Right cardiac atrium (tissue), 5 donors: ENCODE measurements around the gene SEH1L. TPM values are rescaled to one million over a fixed set of nuclear protein-coding genes. Genes with fewer than 3 reads are reported as not detected.

ENCODE experiments used
- ATAC-seq, 2 donors: fragments of 200-7000 bp; cut with Tn5 transposase; one replicate each; pipeline versions ENCODE4 v1.8.0 to v1.9.1; 2020; ENCODE audit warnings: moderate library complexity in 2 of 2, mild to moderate bottlenecking in 1 of 2
- DNase-seq, 3 donors: peaks; one replicate each; pipeline ENCODE4 v3.0.0-alpha.2; 2020
- H3K27ac ChIP-seq: one replicate; pipeline ENCODE4 v1.5.1; 2013; ENCODE audit warnings: mild to moderate bottlenecking, low read length, control low read depth, moderate library complexity
- H3K27me3 ChIP-seq: one replicate; pipeline ENCODE4 v1.6.1; 2013; ENCODE audit not compliant: control insufficient read depth, insufficient read depth
- H3K4me1 ChIP-seq: one replicate; pipeline ENCODE4 v1.6.1; 2013; ENCODE audit warnings: low read length; ENCODE audit not compliant: control insufficient read depth, insufficient read depth
- H3K4me3 ChIP-seq: one replicate; pipeline ENCODE4 v1.5.1; 2013; ENCODE audit warnings: low read length, control low read depth
- H3K9me3 ChIP-seq: one replicate; pipeline ENCODE4 v1.6.1; 2013; ENCODE audit warnings: low read length; ENCODE audit not compliant: control insufficient read depth
- WGBS: extraction: QIAGEN DNeasy Blood & Tissue Kit; methylation state at CpG from one replicate; pipeline ENCODE4 v1.1.7; 2013; 5-methylcytosine and 5-hydroxymethylcytosine counted together
- intact Hi-C, 4 donors: fragments of 100-400 bp; cut with DNase I; formaldehyde crosslinking; loops; one replicate each; pipeline versions ENCODE4 v1.11.0 to v1.14.0; 2022 to 2023
- polyA plus RNA-seq: library from polyadenylated mRNA; stranded (reverse); fragments of 200-250 nt; gene quantifications from one replicate; pipeline ENCODE4 v1.2.3, GENCODE V29; 2013
- total RNA-seq, 4 donors: library from RNA; stranded (reverse); fragmentation: NEBNext Ultra II Directional; extraction: Animal tissue kit (Norgen Biotek cat#: 25700); gene quantifications; one replicate each; pipeline ENCODE4 v1.2.1, GENCODE V29; 2021
- donor health status: healthy with polysubstance abuse.
- donor health status: DM: no; HTN: yes; CAD: no.
- donor health status: DM: no; HTN: no; CAD: no.
- donor health status: DM: no; HTN: yes; CAD: no; lungs with severe emphysema.
- donor health status: DM: yes; HTN: yes; CAD: no.

SEH1L gene
- total and polyA plus RNA-seq, 5 donors: 11.6 to 25.0 (median 17.1) TPM

DNA sequence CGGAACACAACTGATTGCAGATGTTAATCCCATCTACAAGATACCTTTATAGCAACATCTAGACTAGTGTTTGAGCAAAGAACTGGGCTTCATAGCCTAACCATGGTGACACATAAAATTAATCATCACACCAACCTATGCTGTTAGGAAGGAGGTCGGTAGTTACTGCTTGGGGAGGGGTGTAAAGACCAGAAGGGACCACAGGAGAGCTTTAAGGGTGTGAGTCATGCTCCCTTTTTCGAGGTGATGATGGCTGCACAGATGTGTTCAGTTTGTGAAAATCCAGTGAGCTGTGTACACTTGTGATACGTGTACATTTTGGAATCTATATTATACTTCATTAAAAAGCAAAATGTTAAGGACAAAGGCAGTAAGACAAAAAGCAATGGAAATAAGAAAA is 4.6 kb upstream of the SEH1L start:
- ATAC-seq (no peak), DNase-seq (no peak)
- H3K27ac ChIP-seq: no peak overlapping the region
- H3K4me3 ChIP-seq: no peak overlapping the region
- intact Hi-C loops: no loop called here
- no peaks in the 10 kb centered on the region for H3K27me3 ChIP-seq
- no peaks in the 10 kb centered on the region for H3K4me1 ChIP-seq
- H3K9me3 ChIP-seq: no peaks in the 10 kb centered on the region
- WGBS: 79% methylated on average over 4 of the region's 4 CpGs

DNA sequence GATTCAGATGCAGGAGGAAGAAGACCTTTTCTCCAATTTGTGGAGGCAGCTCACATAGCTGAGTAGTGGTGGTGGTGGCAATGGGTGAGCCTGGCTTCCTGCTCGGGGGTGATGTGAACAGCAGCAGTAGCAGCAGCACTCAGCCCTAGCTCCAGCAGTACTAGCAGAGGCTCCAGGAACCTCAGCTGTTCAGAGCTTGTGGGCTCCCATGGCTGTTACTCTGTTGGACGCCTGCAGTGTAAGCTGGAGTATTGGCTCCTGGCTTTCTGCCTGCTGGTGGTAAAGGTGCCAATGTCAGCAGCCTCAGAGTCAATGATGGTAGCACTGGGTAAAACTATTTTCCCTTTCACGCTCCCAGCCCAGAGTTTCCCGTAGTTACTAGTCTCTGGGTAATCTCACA is 3.1 kb upstream of the SEH1L start:
- DNase-seq (peak; percentile 47 to 79 (median 75)), ATAC-seq (no peak)
- WGBS: 37% methylated on average over 4 of the region's 4 CpGs
- intact Hi-C loops: no loop called here
- no peaks in the 10 kb centered on the region for H3K27me3 ChIP-seq
- H3K4me3 ChIP-seq: no peak overlapping the region
- no peaks in the 10 kb centered on the region for H3K9me3 ChIP-seq
- no peaks in the 10 kb centered on the region for H3K4me1 ChIP-seq
- no peak overlapping the region for H3K27ac ChIP-seq

DNA sequence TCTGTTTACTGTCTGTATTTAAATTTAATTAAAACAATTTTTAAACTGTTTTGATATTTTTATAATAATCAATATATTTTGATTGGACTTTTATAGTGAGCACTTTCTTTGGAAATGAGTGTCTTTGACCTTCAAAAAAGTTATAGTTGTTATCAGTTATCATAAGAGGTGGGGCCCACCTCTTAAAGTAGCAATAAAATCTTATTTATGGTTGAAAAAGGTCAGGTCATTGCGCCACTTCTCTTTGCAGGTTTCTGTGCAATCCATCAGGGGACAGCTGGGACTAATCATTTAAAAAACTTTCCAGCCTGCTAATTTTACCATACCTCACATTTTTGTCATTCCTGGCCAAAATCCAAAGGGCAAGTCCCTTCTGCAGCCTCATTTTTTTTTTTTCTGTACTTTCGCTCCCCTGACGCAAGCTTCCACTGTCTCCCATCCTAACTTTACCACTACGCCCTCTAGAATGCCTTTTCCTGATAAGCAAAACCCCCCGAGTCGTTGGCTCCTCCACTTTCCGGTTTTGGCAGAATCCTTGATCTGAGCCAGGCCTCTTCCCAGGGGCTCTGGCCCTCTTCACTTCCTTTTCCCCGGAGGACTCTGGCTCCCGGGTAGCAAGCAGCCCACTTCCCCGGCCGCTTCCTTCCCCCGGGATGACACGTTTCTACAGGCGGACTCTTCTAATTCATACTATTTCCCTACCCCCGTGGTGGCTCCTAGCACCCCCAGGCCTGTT is 1.1 kb upstream of the SEH1L start:
- H3K27me3 ChIP-seq: no peaks in the 10 kb centered on the region
- intact Hi-C loops: no loop called here
- H3K4me1 ChIP-seq: no peaks in the 10 kb centered on the region
- peak overlapping the region; percentile 49 for H3K4me3 ChIP-seq
- ATAC-seq (peak in 1 of 2 donors; percentile 24), DNase-seq (peak; percentile 54 to 83 (median 77))
- no peaks in the 10 kb centered on the region for H3K9me3 ChIP-seq
- WGBS: 5% methylated on average over 15 of the region's 15 CpGs
- H3K27ac ChIP-seq: peak overlapping the region; percentile 94

DNA sequence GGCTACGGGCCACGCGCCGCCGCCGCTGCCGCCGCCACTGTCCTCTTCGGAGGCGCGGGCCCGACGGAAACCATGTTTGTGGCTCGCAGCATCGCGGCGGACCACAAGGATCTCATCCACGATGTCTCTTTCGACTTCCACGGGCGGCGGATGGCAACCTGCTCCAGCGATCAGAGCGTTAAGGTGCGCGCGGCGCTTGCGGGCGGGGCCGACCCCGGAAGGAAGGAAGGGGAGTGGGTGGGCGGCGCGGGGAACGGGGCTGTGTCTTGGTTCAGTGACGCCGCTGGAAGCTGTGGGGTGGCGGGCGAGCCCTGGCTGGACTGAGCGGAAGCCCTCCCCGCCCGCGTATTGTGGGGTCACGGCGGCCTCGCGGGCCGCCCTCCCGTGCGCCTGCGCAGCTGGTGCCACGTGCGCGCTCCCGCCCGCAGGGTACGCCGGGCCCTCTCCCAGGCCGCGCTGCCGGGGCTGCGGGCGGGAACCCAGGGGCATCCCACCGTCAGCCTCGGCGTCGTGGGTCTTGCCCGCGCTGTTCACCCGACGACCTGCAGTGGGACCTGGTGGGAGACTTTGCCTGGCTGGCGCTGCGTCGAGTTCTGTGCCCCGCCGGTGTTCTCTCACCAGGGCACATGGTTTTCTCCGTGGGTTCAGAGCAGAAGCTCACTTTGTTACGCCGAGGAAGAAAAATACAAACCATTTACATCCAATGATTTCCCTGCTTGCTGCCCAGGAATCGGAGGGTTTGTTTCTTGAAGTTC is 416 bp downstream of the SEH1L start:
- intact Hi-C loops: no loop called here
- no peaks in the 10 kb centered on the region for H3K4me1 ChIP-seq

DNA sequence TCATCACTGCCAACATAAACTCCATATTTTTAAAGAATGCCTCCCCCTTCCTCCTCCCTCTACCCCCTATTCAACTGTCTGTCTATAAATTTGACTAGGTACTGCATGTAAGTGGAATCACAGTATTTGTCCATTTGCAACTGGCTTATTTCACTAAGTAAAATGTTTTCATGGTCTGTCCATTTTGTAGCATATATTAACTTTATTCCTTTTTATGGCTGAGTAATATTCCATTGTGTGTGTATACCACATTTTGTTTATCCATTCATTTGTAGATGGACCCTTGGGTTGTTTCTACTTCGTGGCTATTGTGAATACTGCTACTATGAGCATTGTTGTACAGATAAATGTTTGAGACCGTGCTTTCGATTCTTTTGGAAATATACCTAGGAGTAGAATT is 10.7 kb downstream of the SEH1L start:
- no peak for DNase-seq
- H3K27me3 ChIP-seq: no peaks in the 10 kb centered on the region
- H3K4me1 ChIP-seq: peaks cover 2% of the 10 kb centered on the region
- ATAC-seq: no peak
- no peak overlapping the region for H3K4me3 ChIP-seq
- no peaks in the 10 kb centered on the region for H3K9me3 ChIP-seq
- H3K27ac ChIP-seq: no peak overlapping the region
- intact Hi-C loops: no loop called here
- 99% methylated on average over 3 of the region's 3 CpGs for WGBS

More for the DNA sequence above, 416 bp downstream of the SEH1L start:
- DNase-seq: peak; percentile 97 to 99 (median 98)
- WGBS: 1% methylated on average over 81 of the region's 81 CpGs
- peak; percentile 92 to 93 for ATAC-seq
- H3K27ac ChIP-seq: peak overlapping the region; percentile 94
- no peaks in the 10 kb centered on the region for H3K9me3 ChIP-seq
- H3K4me3 ChIP-seq: peak overlapping the region; percentile 41
- H3K27me3 ChIP-seq: no peaks in the 10 kb centered on the region

- H3K4me1 ChIP-seq: peaks cover 2% of the 10 kb centered on the region
- no peaks in the 10 kb centered on the region for H3K9me3 ChIP-seq
- intact Hi-C loops: no loop called here
- no peak overlapping the region for H3K27ac ChIP-seq
- ATAC-seq (no peak), DNase-seq (no peak)
- no peak overlapping the region for H3K4me3 ChIP-seq
- WGBS: 93% methylated on average over 2 of the region's 2 CpGs
- no peaks in the 10 kb centered on the region for H3K27me3 ChIP-seq
Measured at GRCh38 chr18:12960395-12960794, 12.6 kb downstream of the SEH1L start.

DNA sequence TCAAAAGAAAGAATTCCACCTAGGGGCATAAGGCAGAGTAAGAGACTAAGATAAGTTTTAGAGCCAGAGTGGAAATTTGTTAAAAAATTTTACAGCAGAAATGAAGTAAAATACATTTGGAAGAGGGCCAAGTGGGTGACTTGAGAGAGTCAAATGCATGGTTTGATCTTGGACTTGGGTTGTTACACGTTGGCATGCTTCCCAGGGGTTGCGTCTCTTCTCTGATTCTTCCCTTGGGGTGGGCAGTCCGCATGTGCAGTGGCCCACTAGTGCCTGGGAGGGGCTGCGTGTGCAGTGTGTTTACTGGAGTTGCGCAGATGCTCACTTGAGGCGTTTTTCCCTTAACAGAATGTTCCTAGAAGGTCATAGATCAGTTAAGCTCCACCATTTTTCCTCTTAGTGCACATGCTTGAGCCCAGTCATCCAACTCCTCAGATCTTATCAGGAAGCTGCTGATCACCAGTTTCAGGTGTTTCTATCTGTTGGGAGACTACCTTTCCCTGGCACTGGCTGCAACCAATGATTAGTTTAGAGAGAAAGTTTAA is 13.1 kb downstream of the SEH1L start:
- intact Hi-C loops: no loop called here
- no peaks in the 10 kb centered on the region for H3K27me3 ChIP-seq
- peaks cover 2% of the 10 kb centered on the region for H3K4me1 ChIP-seq
- H3K27ac ChIP-seq: no peak overlapping the region
- H3K4me3 ChIP-seq: no peak overlapping the region
- ATAC-seq (peak in 1 of 2 donors; percentile 26), DNase-seq (peak in 1 of 3 donors; percentile 39)
- no peaks in the 10 kb centered on the region for H3K9me3 ChIP-seq
- 75% methylated on average over 6 of the region's 6 CpGs for WGBS

DNA sequence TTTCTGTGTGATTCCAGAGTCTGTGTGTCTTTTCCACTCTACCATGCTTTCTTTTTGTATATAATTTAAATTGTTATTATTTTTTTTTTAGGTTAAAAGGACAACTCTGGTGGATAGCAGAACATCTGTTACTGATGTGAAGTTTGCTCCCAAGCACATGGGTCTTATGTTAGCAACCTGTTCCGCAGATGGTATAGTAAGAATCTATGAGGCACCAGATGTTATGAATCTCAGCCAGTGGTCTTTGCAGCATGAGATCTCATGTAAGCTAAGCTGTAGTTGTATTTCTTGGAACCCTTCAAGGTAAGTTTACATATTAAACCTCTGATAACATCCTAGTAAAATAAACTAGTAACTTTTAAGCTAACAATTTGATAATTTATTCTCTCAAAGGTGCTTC is 15.3 kb downstream of the SEH1L start:
- no peaks in the 10 kb centered on the region for H3K27me3 ChIP-seq
- DNase-seq (no peak), ATAC-seq (no peak)
- no peak overlapping the region for H3K4me3 ChIP-seq
- H3K9me3 ChIP-seq: no peaks in the 10 kb centered on the region
- intact Hi-C loops: no loop called here
- H3K4me1 ChIP-seq: peaks cover 2% of the 10 kb centered on the region
- 99% methylated on average over 1 of the region's 1 CpG for WGBS
- no peak overlapping the region for H3K27ac ChIP-seq

DNA sequence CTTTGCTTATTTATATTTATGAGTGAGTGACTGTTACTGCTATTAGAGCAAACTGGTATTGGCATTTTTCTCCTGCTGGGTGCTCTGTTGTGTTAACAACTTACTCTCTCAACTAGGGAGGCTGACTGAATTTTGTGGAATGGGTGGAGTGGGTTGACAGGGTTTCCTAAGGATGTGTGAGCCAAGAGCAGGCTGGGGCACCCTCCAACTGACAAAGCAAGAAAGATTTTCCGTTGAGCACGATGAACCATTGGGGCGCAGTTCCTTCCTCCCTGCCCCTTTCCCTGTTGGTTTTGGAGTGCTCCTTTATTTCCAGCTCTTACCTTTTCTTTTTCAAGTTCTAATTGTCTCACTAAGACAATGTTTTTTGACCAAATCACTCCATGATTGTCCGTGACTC is 20.3 kb downstream of the SEH1L start:
- Histone ChIP-seq H3K4me3 (no peak overlapping the region), H3K27ac (no peak overlapping the region), H3K27me3 (no peaks in the 10 kb centered on the region), H3K4me1 (no peaks in the 10 kb centered on the region), H3K9me3 (no peaks in the 10 kb centered on the region)
- ATAC-seq: peak; percentile 38 to 96
- intact Hi-C loops: no loop called here
- WGBS: 77% methylated on average over 4 of the region's 4 CpGs
- DNase-seq: no peak

- ATAC-seq (peak in 1 of 2 donors; percentile 19), DNase-seq (no peak)
- 91% methylated on average over 6 of the region's 6 CpGs for WGBS
- Histone ChIP-seq H3K9me3 (no peaks in the 10 kb centered on the region), H3K27ac (no peak overlapping the region), H3K4me3 (no peak overlapping the region), H3K27me3 (no peaks in the 10 kb centered on the region), H3K4me1 (no peaks in the 10 kb centered on the region)
- intact Hi-C loops: no loop called here
Measured at GRCh38 chr18:12968619-12969018, 20.8 kb downstream of the SEH1L start.

- no peaks in the 10 kb centered on the region for H3K9me3 ChIP-seq
- ATAC-seq (no peak), DNase-seq (no peak)
- H3K4me3 ChIP-seq: no peak overlapping the region
- H3K27ac ChIP-seq: no peak overlapping the region
- no peaks in the 10 kb centered on the region for H3K27me3 ChIP-seq
- 90% methylated on average over 4 of the region's 4 CpGs for WGBS
- no peaks in the 10 kb centered on the region for H3K4me1 ChIP-seq
- intact Hi-C loops: no loop called here
Measured at GRCh38 chr18:12973562-12974213, 25.9 kb downstream of the SEH1L start.
